HG02970 (cell line): ENCODE measurements around the gene ARSI.

Experiments used
- ATAC-seq: cut with Tn5 transposase; IDR thresholded peaks from one replicate; pipeline ENCODE4 v1.9.1; 2021; ENCODE audit warnings: mild to moderate bottlenecking, moderate library complexity, moderate number of reproducible peaks; ENCODE audit not compliant: unreplicated experiment, low FRiP score

Gene ARSI

DNA sequence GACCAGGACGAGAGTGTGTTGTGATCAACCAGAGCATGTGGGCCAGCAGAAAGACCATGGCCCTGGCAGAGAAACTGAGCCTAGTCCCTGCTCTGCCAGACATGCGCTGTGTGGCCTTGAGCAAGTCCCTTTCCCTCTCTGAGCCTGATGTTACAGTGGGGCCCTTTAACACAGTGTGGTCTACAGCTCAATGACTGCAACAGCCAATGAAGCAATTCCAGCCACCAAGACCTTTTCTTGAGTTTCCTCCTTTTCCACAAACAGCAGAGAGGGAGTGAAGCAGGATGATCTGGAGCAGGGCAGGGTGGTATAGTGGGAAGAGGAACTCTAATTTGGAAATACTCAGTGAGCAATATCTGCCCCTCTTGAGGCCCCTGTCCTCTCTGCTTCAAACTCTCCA lies 25.8 kb upstream of the ARSI start:
- ATAC-seq = no peak

DNA sequence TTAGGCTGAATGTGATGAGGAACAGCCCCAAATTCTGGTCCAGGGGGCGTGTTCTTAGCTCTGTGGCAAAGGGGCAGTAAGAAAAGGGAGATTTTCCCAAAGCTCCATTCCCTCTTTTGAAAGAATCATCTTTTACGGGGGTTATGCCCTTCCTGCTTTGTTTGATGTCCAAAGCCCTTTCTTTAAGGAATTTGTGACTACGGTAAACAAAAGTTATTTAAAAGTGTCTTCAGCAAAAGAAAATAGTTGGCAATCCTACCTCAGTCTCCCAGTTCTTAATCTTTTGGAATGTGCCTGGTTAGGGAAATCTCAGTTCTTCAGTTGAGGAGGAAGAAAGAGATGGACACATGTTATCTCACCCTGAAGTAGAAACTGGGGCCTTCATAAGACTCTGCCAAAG lies 24.4 kb upstream of the ARSI start:
- ATAC-seq = no peak

DNA sequence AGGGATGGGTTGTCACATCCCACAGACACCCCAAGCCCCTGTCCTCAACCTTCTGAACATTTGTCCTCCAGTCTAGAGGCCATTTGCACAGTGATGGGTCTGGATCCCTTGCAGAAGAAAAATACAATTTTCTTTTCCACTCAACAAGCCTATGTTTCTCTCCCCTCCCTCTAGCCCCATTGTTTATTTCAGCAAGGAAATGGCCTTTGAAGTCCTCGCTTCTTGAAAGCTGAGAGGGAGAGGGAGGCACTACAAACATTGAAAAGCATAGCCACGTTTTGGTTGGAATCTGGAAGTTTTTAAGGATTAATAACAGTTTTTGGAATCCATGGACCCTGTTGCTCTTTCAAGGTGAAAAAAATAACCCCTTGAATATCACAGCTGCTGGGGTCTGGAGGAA lies 24.0 kb upstream of the ARSI start:
- no peak for ATAC-seq

DNA sequence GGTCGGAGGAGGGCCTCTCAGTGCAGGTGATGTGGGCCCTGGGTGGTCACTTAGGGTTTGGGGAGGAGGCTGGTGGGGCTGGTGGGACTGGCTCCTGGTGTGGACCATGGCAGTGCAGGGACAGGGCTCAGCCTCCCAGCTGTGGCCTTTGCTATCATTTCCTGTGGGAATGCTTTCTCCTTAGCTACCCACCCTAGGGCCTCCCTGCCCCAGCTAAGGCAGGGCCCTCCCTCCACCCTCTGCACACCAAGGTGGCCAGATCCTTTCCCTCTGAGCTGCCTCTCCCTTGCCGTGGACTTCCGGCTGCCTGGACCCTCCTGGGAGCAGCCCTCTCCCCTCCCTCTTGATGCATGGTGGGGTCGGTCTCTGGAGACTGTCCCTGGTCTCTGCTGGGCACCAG lies 22.7 kb upstream of the ARSI start:
- ATAC-seq = no peak

DNA sequence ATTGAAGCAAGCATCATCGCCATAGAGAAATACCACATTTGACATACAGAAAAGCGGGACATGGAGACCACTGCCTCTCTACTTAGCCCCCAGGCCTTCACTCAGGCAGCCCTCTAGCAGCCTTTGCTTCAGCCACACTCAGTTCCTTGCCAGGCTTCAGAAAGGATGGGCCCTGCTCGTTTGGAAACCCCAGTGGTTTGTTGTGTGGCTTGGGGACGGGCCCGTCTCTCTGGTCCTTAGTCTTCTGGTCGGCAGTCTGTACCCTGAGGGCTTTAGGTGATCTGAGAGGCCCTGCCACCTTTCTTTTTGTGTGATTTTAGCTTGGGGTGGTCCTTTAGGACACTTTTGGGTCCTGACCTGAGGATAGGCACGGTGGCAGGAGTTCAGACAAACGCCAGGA lies 21.1 kb upstream of the ARSI start:
- no peak for ATAC-seq

DNA sequence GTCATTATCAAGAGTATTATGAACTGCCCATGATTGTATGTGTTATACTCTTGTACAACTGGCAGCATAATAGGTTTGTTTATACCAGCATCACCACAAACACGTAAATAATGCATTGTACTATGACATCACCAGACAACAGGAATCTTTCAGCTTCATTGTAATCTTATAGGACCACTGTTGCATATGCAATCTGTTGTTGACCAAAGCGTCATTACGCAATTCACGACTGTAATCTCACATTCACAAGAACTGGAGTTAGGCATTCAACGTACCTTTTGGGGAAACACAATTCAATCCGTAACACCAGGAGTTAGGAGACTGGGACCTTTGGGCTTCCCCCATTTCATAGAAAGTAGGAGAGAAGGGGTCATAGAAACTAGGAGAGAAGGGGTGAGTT lies 20.4 kb upstream of the ARSI start:
- no peak for ATAC-seq

DNA sequence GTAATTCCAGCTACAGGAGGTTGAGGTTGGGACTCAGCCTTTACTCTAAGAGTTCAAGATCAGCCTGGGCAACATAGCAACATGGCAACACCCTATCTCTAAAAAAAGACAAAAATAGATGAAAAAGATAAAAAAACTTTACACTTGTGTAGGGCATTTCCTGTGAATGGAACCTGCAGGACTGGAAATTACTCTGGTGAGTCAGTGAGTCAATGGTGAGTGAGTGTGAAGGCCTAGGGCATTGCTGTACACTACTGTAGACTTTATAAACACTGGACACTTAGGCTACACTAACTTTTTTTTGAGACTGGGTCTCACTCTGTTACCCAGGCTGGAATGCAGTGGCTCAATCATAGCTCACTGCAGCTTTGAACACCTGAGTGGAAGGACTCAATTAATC lies 19.5 kb upstream of the ARSI start:
- no peak for ATAC-seq

DNA sequence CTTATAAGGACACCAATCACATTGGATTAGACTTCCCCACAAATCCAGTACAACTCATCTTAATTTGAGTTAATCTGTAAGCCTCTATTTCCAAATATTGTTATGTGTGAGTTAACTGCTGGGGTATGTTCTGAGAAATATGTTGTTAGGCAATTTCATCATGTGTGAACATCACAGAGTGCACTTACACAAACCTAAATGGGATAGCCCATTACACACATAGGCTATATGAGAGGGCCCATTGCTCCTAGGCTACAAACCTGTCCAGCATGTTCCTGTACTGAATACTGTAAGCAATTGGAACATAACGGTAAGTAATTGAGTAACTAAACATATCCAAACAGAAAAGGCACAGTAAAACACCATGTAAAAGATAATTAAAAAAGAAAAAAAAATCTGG lies 19.1 kb upstream of the ARSI start:
- ATAC-seq = no peak

DNA sequence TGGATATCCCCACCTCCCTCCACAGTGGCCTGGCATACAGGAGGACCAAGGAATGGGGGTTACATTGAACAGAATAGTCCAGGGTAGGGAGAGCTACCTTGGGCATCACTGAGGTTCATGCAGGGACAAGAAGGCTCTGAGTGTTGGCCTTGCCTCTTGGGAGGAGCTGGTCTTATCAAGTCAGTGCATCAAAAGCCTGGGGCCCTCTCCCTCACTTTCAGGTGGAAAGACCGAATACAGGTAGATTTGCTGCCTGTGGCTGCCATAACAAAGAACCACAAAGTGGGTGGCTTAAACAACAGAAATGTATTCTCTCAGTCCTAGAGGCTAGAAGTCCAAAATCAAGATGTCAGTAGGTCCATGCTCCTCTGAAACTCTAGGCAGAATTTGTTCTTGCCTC lies 18.5 kb upstream of the ARSI start:
- no peak for ATAC-seq

DNA sequence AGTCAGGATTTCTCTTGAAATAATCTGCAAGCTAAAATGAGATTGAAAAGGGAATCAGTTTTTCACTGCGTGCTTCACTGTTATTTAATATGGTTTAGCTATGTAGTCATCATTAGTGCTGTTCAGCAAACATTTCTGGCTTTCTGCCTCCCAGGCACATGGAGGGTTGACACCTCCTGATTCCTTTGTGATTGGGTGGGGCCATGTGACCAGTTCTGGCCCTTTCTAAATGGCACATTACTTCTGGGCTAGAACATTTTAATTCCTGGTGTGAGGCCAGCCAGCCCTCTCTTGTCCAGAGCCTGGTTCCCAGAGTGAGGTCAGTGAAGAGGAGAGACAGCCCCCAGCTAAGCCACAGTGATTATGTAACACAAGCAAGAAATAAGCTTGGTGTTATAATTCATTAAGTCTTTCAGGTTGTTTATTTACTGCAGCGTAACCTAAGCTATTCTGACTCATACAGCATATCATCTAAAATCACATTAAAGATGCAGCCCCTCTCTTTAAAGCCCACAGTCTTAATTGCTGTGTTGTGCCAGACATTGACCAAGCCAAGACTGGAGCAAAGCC lies 17.4 kb upstream of the ARSI start:
- no peak for ATAC-seq

DNA sequence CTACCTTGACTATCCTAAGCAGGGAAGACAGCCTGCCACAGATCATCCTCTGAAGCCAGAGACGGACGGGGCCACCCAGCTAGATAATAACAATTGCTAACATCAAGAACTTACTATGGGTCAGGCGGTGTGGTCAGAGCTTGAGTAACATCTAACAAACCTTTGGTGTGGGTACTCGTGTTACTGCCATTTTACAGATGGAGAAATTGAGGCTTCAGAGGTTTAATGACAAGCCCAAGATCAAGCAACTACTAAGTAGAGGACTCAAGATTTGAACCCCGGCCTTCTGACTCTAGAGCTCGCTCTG lies 16.7 kb upstream of the ARSI start:
- ATAC-seq = no peak

DNA sequence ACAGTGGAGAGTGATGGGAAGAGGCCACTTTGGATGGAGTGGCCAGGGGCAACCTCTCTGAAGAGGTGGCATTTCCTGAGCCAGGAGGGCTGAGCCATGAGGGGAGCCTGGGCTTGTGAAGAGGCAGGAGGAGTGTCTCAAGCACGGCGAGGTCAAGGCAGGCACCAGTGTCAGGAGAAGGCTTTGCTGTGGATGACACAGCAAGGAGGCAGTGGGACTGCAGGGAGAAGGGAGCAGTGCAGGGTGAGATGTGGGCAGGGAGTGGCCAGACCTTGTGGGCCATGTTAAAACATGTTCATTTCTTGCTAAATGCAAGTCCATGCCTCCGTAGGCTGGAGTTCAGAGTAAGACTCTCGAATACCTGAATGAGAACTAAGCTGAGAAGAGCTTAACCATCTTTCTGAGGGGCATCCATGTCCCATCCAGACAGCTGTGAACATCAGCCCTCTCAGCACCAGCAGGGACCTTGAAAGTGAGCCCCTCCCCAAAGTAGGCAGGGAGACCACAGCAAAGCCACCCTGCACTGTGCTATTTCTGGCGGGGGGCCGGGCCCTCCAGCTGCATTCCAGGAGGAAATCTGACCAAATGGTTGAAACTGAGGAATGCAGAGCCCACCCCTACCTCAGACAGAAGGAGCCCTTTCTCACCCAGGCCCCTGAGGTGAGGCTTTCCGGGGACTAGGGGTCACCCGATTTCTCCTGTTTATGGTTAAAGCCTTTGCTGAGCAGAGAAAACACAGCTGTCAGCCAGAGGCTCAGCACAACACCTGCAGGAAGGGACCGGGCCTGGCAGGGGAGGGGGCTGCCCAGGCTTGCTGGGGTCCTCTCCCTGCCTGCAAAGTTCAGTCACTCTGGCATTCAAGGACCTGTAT lies 16.1 kb upstream of the ARSI start:
- no peak for ATAC-seq

DNA sequence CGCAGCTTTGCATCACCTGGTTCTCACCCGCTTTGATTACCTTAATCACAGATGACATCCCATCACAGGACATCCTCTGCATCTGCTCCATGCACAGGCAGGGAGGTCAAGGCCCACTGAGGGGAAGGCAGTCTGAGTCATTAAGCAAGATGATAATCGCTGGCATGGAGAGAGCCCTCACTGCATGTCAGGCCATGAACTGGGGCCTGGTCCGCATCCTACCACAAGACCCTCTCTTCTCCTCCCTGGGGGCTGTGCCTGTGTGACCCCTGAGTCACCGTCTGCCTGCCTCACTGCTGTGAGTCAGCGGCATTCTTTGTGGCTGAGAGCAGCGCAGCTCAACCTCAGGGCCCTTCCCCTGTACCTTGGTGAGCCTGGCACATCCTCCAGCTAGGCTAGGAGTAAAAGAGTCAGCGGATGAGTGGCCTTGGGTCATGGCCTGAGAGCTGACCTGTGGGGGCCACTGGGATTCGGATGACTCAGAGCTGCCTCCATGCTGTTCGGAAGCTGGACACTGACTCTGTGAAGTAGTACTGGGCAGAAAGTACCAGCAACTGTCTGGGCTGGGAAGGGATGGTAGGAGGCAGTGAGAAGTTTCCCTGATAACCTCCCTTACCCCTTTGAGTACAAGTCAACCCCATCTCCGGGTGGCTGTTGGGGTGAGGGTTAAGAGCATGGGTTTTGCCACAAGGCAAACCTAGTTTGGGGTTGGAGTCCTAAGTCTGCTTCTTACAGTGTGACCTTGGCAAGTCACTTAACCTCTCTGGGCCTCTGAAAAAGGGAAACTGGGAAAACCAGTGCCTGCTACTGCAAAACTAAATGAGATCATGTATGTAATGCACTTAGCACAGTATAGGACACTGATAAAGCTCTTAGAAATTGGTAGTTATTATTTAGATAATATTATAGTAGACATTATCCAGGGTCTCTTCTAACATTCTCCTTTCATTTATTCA lies 14.6 kb upstream of the ARSI start:
- ATAC-seq = no peak

DNA sequence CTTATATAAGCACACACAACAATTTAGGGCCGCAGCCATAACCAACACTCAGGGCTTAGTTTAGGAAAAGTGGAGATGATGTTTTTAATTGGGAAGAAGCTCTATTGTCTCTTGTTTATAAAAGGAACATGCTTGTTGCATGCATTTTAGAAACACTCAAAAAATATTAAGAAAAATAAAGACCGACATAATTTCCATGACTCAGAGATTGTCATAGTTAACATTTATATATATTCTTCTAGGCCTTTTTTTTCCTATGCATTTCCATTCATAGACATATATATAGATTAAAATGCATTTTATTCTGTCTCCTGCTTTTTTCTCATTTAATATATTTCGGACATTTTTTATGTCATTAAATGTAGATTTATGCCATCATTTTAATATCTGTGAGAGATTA lies 13.6 kb upstream of the ARSI start:
- no peak for ATAC-seq

DNA sequence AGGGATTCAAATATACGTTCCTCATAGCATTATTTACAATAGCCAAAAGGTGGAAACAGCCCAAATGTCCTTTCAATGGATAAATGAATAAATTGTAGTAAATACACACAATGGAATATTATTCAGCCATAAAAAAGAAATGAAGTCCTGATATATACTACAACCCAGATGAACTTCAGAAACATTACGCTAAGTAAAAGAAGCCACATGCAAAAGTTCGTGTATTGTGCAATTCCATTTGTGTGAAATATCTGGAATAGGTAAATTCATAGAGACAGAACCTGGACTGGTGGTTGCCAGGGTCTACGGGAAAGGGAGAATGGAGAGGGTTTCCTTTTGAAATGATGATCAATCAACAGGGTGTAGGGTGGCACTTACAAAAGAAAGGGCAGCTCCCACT lies 12.5 kb upstream of the ARSI start:
- no peak for ATAC-seq

DNA sequence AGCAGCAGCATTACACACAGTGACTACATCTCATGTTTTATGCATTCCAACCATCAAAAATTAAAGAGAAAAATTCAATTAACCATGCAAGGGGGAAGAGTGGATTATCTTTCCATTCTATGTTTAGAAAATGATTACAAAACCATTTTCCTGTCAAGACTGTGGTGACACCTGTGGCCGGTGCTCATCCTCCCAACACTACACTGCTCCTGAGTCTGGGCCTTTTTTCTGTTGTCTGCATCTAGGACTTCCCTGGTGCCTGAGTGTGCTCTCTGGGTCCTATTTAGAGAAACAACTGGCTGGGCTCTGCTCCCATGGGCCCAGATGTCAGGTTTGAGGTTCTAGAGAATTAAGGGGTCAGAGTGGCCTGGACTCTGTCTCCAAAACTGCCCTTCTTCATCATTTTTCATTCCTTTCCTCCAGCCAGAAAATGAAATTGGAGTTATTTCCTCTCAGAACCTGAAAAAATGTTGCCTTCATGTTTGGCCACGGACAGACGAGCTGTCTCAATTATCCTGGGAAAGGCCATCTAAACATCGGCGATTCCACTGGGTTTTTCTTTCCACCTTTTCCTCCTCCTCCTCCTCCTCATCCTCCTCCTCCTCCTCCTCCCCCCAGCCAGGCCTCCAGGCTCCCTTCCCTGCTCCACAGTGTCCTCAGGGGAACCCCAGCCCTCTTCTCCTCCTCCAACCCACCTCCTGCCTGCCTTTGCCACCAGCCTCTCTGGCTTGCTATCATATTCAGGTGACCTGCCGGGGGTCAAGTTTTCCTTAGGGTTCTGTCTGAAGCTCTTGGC lies 11.4 kb upstream of the ARSI start:
- ATAC-seq = no peak

DNA sequence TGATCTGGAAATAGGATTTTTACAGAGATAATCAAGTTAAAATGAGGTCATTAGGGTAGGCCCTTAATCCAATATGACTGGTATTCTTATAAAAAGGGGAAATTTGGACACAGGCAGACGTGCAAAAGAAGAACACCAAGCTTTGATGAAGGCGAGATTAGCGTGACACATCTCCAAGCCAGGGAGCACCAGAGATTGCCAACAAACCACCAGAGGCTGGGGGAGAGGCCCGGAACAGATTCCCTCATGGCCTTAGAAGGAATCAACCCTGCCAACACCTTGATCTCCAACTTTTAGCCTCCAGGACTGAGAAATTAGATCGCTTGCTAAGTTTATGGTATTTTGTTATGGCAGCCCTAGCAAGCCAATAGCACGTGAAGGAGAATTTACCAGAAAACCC lies 10.8 kb upstream of the ARSI start:
- no peak for ATAC-seq

DNA sequence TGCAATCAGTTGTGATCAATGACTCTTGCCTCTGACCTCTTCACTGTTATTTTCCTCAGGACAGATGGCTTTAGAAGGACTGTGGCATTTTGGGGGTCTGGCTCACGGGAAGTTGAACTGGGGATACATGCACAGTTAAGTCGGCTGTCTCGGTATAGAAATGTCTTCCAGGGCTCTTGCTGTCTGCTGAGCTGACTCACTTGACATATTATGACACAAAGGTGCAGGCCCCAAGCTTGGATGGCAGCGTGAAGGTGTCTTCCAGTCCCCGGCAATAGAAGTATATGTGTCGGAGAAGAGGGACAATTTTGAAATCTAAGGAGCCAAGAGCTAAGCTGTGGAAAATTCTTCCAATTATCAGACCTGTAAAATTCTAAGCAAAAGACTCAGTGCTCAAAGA lies 9.8 kb upstream of the ARSI start:
- ATAC-seq = no peak

DNA sequence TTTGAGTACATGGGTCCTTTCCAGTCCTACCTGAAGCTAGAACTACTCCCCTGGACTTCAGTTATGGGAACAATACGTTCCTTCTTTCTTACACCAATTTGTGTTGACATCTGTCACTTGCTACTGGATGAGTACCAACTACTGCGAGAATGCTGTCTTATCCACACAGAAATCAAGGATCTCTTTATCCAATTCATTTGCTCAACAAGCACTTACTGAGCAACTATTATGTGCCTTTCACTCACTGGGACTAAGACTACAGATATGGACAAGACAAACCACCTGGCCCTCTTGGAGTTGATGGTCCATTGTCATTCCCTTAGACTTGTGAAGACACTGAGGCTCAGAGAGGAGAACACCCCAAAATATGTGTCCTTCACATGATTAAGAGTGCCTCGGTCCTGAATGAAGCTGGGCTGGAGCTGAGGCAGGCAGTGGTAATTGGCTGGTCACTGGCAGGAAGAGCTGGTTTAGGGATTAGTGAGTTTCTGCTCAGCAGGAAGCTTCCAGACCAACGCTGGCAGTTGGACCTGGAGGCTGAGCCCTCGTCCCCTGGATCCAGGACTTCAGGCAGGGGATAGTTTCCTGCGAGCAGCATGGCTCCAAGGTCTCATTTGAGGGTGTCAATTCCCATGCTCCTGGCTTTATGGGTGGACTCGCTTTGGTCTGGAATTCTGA lies 8.4 kb upstream of the ARSI start:
- ATAC-seq = no peak

DNA sequence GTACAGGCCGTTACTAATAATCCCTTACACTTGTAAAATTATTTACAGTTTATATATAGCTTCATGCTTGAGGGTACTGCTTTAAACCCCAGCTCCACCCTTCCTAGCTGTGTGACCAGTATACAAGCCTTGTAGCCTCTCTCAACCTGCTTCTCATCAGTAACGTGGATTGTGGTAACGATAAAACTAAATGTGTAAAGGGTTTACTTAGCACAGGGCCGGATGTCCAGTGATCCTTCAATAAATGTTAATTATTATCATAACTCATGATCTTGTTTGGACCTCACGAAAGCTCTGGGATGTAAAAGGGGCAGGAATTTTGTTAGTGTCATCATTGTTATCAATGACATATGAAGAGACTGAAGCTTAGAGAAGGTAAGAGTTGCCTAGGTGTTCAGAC lies 7.5 kb upstream of the ARSI start:
- ATAC-seq = no peak
